GM12864 (cell line): ENCODE results near the gene TOX2.

ENCODE experiments used
- DNase-seq: peaks from one replicate; pipeline ENCODE4 v3.0.0-alpha.2; 2011; ENCODE audit warnings: low read depth
- H3K4me3 ChIP-seq: 2 replicates; pipeline ENCODE4 v1.5.1; 2011; ENCODE audit warnings: mild to moderate bottlenecking, low read depth, low read length, control low read depth
- CTCF ChIP-seq: IDR thresholded peaks from 2 replicates; pipeline ENCODE4 v1.5.1; 2011; ENCODE audit warnings: low read depth, mild to moderate bottlenecking, moderate library complexity, low read length, control low read depth, inconsistent platforms; ENCODE audit errors: missing control alignments

The TOX2 gene

GRCh38 chr20:43987531-43987930 lies 72.9 kb downstream of the TOX2 start:
- DNase-seq: no peak
- TF ChIP-seq CTCF: no peak
- H3K4me3 ChIP-seq: no peak overlapping the region

- no peak overlapping the region for H3K4me3 ChIP-seq
- no peak for DNase-seq
- TF ChIP-seq CTCF: no peak
Observed at GRCh38 chr20:43988451-43988850, 73.8 kb downstream of the TOX2 start.

GRCh38 chr20:43988867-43989266 lies 74.2 kb downstream of the TOX2 start:
- no peak for DNase-seq
- no peak overlapping the region for H3K4me3 ChIP-seq
- TF ChIP-seq CTCF: no peak

- TF ChIP-seq CTCF: no peak
- no peak overlapping the region for H3K4me3 ChIP-seq
- DNase-seq: no peak
Observed at GRCh38 chr20:43991261-43991660, 76.6 kb downstream of the TOX2 start.

GRCh38 chr20:43991982-43992381 lies 77.3 kb downstream of the TOX2 start:
- H3K4me3 ChIP-seq: no peak overlapping the region
- DNase-seq: no peak
- TF ChIP-seq CTCF: no peak

GRCh38 chr20:43992885-43993284 lies 78.2 kb downstream of the TOX2 start:
- no peak for DNase-seq
- H3K4me3 ChIP-seq: no peak overlapping the region
- TF ChIP-seq CTCF: no peak

GRCh38 chr20:43993560-43993959 lies 78.9 kb downstream of the TOX2 start:
- DNase-seq: no peak
- no peak overlapping the region for H3K4me3 ChIP-seq
- no peak for TF ChIP-seq CTCF
